K562 (cell line): ENCODE results near the gene SHISAL1.

ENCODE experiments used
- BRF2 ChIP-seq: IDR thresholded peaks from 3 replicates; pipeline ENCODE4 v1.6.1; 2011; ENCODE audit warnings: borderline replicate concordance, mild to moderate bottlenecking; ENCODE audit not compliant: insufficient read length, insufficient read depth
- EZH2 ChIP-seq: IDR thresholded peaks from 2 replicates; pipeline ENCODE4 v1.6.1; 2012; ENCODE audit warnings: low read depth, mild to moderate bottlenecking, inconsistent platforms, low read length, borderline replicate concordance
- JUND ChIP-seq, 2 experiments: IDR thresholded peaks; 2 replicates in 1 of 2; 3 replicates in 1 of 2; pipeline ENCODE4 v1.6.1; 2011; ENCODE audit warnings: borderline replicate concordance in 2 of 2, low read depth in 2 of 2, low read length in 2 of 2, improper control_type of control experiment in 1 of 2, missing biosample characterization in 1 of 2, missing genetic modification characterization in 1 of 2, missing genetic modification reagents in 1 of 2
- KLF13 ChIP-seq: fragments of 450-650 bp; IDR thresholded peaks from 2 replicates; pipeline ENCODE4 v1.6.1; 2016; ENCODE audit warnings: missing genetic modification characterization, low read depth, mild to moderate bottlenecking, missing compliant biosample characterization, moderate library complexity, borderline replicate concordance
- MCM3 ChIP-seq: fragments of 450-650 bp; IDR thresholded peaks from 2 replicates; pipeline ENCODE4 v1.6.1; 2016
- POLR2A ChIP-seq: fragments of 450-650 bp; conservative IDR thresholded peaks from 2 replicates; pipeline ENCODE4 v1.6.1; 2016
- POU5F1 ChIP-seq: fragments of 150-350 bp; IDR thresholded peaks from 2 replicates; pipeline ENCODE4 v1.6.1; 2014; ENCODE audit warnings: borderline replicate concordance, low read length, low read depth, mild to moderate bottlenecking; ENCODE audit not compliant: partially characterized antibody
- RCOR1 ChIP-seq, 2 experiments: IDR thresholded peaks; 2 replicates each; pipeline ENCODE4 v1.6.1; 2012; ENCODE audit warnings: low read depth in 2 of 2, low read length in 2 of 2, borderline replicate concordance in 1 of 2, improper control_type of control experiment in 1 of 2
- SRF ChIP-seq, 2 experiments: fragments of 250-450, 450-650 bp in 1 of 2; sonication (Bioruptor Pico) in 1 of 2; sonication (generic) in 1 of 2; formaldehyde crosslinking; IDR thresholded peaks; 2 replicates each; pipeline versions ENCODE4 v1.5.0 to v1.5.1; 2020 to 2022; ENCODE audit warnings: mild to moderate bottlenecking in 1 of 2, missing genetic modification reagents in 1 of 2
- TCF7L2 ChIP-seq: fragments of 150-350 bp; IDR thresholded peaks from 2 replicates; pipeline ENCODE4 v1.6.1; 2016; ENCODE audit warnings: low read depth, mild to moderate bottlenecking, low read length, moderate library complexity
- YY1 ChIP-seq, 3 experiments: IDR thresholded peaks; 2 replicates each; pipeline ENCODE4 v1.6.1; 2011; ENCODE audit warnings: low read length in 2 of 3, mild to moderate bottlenecking in 2 of 3, moderate library complexity in 2 of 3, borderline replicate concordance in 1 of 3, control low read depth in 1 of 3, low read depth in 1 of 3; ENCODE audit not compliant: insufficient read depth in 3 of 3, insufficient replicate concordance in 2 of 3, control insufficient read depth in 1 of 3, insufficient read length in 1 of 3; ENCODE audit errors: extremely low read depth in 1 of 3
- TF ChIP-seq, protein P1 (sequence below): fragments of 450-650 bp; IDR thresholded peaks from 2 replicates; pipeline ENCODE4 v1.6.1; 2014; ENCODE audit warnings: low read depth, mild to moderate bottlenecking, moderate library complexity, borderline replicate concordance
- TF ChIP-seq, protein P2 (sequence below): sonication (generic); formaldehyde crosslinking; IDR thresholded peaks from 2 replicates; pipeline ENCODE4 v1.5.0; 2020; ENCODE audit warnings: missing genetic modification reagents
- TF ChIP-seq, protein P3 (sequence below), 3 experiments: IDR thresholded peaks in 2 of 3; conservative IDR thresholded peaks in 1 of 3; 2 replicates each; pipeline ENCODE4 v1.5.1; 2011 to 2012; ENCODE audit warnings: low read length in 3 of 3, mild to moderate bottlenecking in 3 of 3, control low read depth in 2 of 3, improper control_type of control experiment in 1 of 3, inconsistent platforms in 1 of 3, low read depth in 1 of 3, mixed read lengths in 1 of 3, moderate library complexity in 1 of 3; ENCODE audit not compliant: insufficient read depth in 2 of 3

GRCh38 chr22:44276041-44276440 lies 36.7 kb downstream of the SHISAL1 start:
- TF ChIP-seq YY1 (IDR thresholded peaks at IDR 0.05; ENCODE audit: borderline replicate concordance in 1 of 3, control insufficient read depth in 1 of 3, extremely low read depth in 1 of 3, insufficient read depth in 3 of 3, insufficient read length in 1 of 3, insufficient replicate concordance in 2 of 3, low read depth in 1 of 3, low read length in 2 of 3): no peak
- TF ChIP-seq RCOR1 (IDR thresholded peaks at IDR 0.05; ENCODE audit: borderline replicate concordance in 1 of 2, low read depth in 2 of 2, low read length in 2 of 2): no peak
- TF ChIP-seq EZH2: no peak
- TF ChIP-seq POU5F1: no peak
- TF ChIP-seq, protein P1, sequence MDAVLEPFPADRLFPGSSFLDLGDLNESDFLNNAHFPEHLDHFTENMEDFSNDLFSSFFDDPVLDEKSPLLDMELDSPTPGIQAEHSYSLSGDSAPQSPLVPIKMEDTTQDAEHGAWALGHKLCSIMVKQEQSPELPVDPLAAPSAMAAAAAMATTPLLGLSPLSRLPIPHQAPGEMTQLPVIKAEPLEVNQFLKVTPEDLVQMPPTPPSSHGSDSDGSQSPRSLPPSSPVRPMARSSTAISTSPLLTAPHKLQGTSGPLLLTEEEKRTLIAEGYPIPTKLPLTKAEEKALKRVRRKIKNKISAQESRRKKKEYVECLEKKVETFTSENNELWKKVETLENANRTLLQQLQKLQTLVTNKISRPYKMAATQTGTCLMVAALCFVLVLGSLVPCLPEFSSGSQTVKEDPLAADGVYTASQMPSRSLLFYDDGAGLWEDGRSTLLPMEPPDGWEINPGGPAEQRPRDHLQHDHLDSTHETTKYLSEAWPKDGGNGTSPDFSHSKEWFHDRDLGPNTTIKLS: no peak
- no peak for TF ChIP-seq BRF2
- no peak for TF ChIP-seq KLF13
- no peak for TF ChIP-seq MCM3
- no peak for TF ChIP-seq POLR2A
- TF ChIP-seq, protein P2, sequence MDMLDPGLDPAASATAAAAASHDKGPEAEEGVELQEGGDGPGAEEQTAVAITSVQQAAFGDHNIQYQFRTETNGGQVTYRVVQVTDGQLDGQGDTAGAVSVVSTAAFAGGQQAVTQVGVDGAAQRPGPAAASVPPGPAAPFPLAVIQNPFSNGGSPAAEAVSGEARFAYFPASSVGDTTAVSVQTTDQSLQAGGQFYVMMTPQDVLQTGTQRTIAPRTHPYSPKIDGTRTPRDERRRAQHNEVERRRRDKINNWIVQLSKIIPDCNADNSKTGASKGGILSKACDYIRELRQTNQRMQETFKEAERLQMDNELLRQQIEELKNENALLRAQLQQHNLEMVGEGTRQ (CRISPR knock-in tag): no peak
- TF ChIP-seq SRF (CRISPR knock-in tag; IDR thresholded peaks at IDR 0.05): no peak
- TF ChIP-seq TCF7L2: no peak
- TF ChIP-seq, protein P3, sequence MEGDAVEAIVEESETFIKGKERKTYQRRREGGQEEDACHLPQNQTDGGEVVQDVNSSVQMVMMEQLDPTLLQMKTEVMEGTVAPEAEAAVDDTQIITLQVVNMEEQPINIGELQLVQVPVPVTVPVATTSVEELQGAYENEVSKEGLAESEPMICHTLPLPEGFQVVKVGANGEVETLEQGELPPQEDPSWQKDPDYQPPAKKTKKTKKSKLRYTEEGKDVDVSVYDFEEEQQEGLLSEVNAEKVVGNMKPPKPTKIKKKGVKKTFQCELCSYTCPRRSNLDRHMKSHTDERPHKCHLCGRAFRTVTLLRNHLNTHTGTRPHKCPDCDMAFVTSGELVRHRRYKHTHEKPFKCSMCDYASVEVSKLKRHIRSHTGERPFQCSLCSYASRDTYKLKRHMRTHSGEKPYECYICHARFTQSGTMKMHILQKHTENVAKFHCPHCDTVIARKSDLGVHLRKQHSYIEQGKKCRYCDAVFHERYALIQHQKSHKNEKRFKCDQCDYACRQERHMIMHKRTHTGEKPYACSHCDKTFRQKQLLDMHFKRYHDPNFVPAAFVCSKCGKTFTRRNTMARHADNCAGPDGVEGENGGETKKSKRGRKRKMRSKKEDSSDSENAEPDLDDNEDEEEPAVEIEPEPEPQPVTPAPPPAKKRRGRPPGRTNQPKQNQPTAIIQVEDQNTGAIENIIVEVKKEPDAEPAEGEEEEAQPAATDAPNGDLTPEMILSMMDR (IDR thresholded peaks at IDR 0.05 in 2 of 3, conservative IDR thresholded peaks at IDR 0.05 in 1 of 3; ENCODE audit: insufficient read depth in 2 of 3, low read depth in 1 of 3, low read length in 3 of 3): no peak
- no peak for TF ChIP-seq JUND (IDR thresholded peaks at IDR 0.05; ENCODE audit: borderline replicate concordance, low read depth, low read length)
- TF ChIP-seq JUND (tag; IDR thresholded peaks at IDR 0.05; ENCODE audit: borderline replicate concordance, low read depth, low read length): no peak
